ENCODE results near the gene KCNB1. TPM values are rescaled to one million over a fixed set of nuclear protein-coding genes. Genes with fewer than 3 reads are reported as not detected.

Gene KCNB1
- total and polyA plus RNA-seq, 2 of the 4 experiments (the other 2 are of a cell fraction), result 0.05 TPM; not detected in 1

GRCh38 chr20:49395183-49395582, 87.3 kb downstream of the KCNB1 start:
- 44% methylated on average over 8 of the region's 14 CpGs; no CpG with 5 or more reads in 1 of the 2 experiments for WGBS, 2 experiments (ENCODE audit: extremely low coverage in 2 of 2, insufficient read length in 1 of 2)
- CTCF ChIA-PET, result no interaction called here

More at GRCh38 chr20:49395183-49395582, 87.3 kb downstream of the KCNB1 start:
- ATAC-seq (ENCODE audit: low read depth), result peak; percentile 53
- H4K5ac ChIP-seq (ENCODE audit: low read depth, low read length), result no peak overlapping the region
- no peak overlapping the region for H3K18ac ChIP-seq (ENCODE audit: low read depth, low read length)
- no peak overlapping the region for H2AK5ac ChIP-seq (ENCODE audit: low read depth, low read length)
- no peak overlapping the region for H2BK15ac ChIP-seq (ENCODE audit: low read depth, low read length)
- H2BK120ac ChIP-seq (ENCODE audit: low read depth, low read length), result no peak overlapping the region
- no peaks in the 10 kb centered on the region for H4K20me1 ChIP-seq (ENCODE audit: insufficient read depth, low read length)
- no peak overlapping the region for H3K4me3 ChIP-seq (ENCODE audit: insufficient read depth, low read depth, low read length)
- BruUV-seq (replicated peaks), result no TSS peak
- peaks cover under 1% of the 10 kb centered on the region for H3K4me1 ChIP-seq (ENCODE audit: control insufficient read depth, insufficient read depth, low read length)
- in situ Hi-C loops (cut with MboI; ENCODE audit: low sequenced_read_pairs) (no loop called here), intact Hi-C loops (cut with micrococcal nuclease) (no loop called here), dilution Hi-C loops (cut with HindIII; ENCODE audit: low sequenced_read_pairs, unreplicated experiment) (no loop called here)
- peaks cover 39% of the 10 kb centered on the region for H3K27me3 ChIP-seq (ENCODE audit: control insufficient read depth, insufficient read depth, low read length)
- no peak overlapping the region; the same call in 1 of the 2 replicates for H3K23ac ChIP-seq (ENCODE audit: low read depth, low read length)
- POLR2A ChIA-PET (ENCODE audit: unreplicated experiment), result no interaction called here
- H3K36me3 ChIP-seq (ENCODE audit: control insufficient read depth, insufficient read depth, low read length), result no peaks in the 10 kb centered on the region
- no peak for TF ChIP-seq USF2 (IDR thresholded peaks at IDR 0.05; ENCODE audit: low read depth, low read length)
- TF ChIP-seq NFE2L2 (IDR thresholded peaks at IDR 0.05; ENCODE audit: low read depth, low read length), result no peak
- TF ChIP-seq RCOR1 (IDR thresholded peaks at IDR 0.05; ENCODE audit: insufficient replicate concordance, low read length), result no peak
- TF ChIP-seq MAFK (IDR thresholded peaks at IDR 0.05; ENCODE audit: low read depth, low read length), result no peak
- TF ChIP-seq MAZ (IDR thresholded peaks at IDR 0.05; ENCODE audit: borderline replicate concordance, low read depth, low read length), result no peak
- no peak for TF ChIP-seq FOS (IDR thresholded peaks at IDR 0.05; ENCODE audit: low read depth, low read length)
- TF ChIP-seq POLR2A (IDR thresholded peaks at IDR 0.05; ENCODE audit: low read depth, low read length), result no peak
- no peak for TF ChIP-seq MXI1 (IDR thresholded peaks at IDR 0.05; ENCODE audit: borderline replicate concordance, low read depth, low read length)
- TF ChIP-seq BHLHE40 (IDR thresholded peaks at IDR 0.05; ENCODE audit: low read depth, low read length), result no peak
- no peak for TF ChIP-seq SMC3 (IDR thresholded peaks at IDR 0.05; ENCODE audit: low read depth, low read length)
- TF ChIP-seq CHD1 (IDR thresholded peaks at IDR 0.05; ENCODE audit: low read depth, low read length), result no peak
- no peak for TF ChIP-seq RAD21 (IDR thresholded peaks at IDR 0.05; ENCODE audit: low read length)
- TF ChIP-seq, protein P1, sequence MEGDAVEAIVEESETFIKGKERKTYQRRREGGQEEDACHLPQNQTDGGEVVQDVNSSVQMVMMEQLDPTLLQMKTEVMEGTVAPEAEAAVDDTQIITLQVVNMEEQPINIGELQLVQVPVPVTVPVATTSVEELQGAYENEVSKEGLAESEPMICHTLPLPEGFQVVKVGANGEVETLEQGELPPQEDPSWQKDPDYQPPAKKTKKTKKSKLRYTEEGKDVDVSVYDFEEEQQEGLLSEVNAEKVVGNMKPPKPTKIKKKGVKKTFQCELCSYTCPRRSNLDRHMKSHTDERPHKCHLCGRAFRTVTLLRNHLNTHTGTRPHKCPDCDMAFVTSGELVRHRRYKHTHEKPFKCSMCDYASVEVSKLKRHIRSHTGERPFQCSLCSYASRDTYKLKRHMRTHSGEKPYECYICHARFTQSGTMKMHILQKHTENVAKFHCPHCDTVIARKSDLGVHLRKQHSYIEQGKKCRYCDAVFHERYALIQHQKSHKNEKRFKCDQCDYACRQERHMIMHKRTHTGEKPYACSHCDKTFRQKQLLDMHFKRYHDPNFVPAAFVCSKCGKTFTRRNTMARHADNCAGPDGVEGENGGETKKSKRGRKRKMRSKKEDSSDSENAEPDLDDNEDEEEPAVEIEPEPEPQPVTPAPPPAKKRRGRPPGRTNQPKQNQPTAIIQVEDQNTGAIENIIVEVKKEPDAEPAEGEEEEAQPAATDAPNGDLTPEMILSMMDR (conservative IDR thresholded peaks at IDR 0.05; ENCODE audit: low read depth, low read length), result no peak
- TF ChIP-seq RFX5 (IDR thresholded peaks at IDR 0.05; ENCODE audit: low read depth, low read length), result no peak
- TF ChIP-seq ELK1 (IDR thresholded peaks at IDR 0.05; ENCODE audit: borderline replicate concordance, low read depth, low read length), result no peak
- no peak for TF ChIP-seq CEBPB (IDR thresholded peaks at IDR 0.05; ENCODE audit: low read depth, low read length)
- H4K91ac ChIP-seq (ENCODE audit: insufficient read depth, low read depth, low read length), result no peak overlapping the region
- H3K4ac ChIP-seq (ENCODE audit: low read depth, low read length), result no peak overlapping the region
- H3K4me2 ChIP-seq (ENCODE audit: low read depth, low read length), result no peak overlapping the region
- no peak overlapping the region for H2BK20ac ChIP-seq (ENCODE audit: low read depth, low read length)
- no peak overlapping the region for H3K14ac ChIP-seq (replicated peaks; ENCODE audit: low read depth, low read length)
- H3K56ac ChIP-seq (ENCODE audit: extremely low read depth, insufficient read depth, low read length), result no peak overlapping the region
- DNase-seq, result no peak
- no peaks in the 10 kb centered on the region for H3K79me1 ChIP-seq (ENCODE audit: low read depth in 1 of 2, low read length in 2 of 2)
- no peak overlapping the region for H2BK5ac ChIP-seq (ENCODE audit: low read depth, low read length, poor library complexity, severe bottlenecking)
- H2AFZ ChIP-seq (replicated peaks; ENCODE audit: low read length, poor library complexity), result no peak overlapping the region
- no peak overlapping the region for H3K27ac ChIP-seq (ENCODE audit: insufficient read depth, low read length)
- no peak overlapping the region for H2AK9ac ChIP-seq (replicated peaks; ENCODE audit: low read depth, low read length, poor library complexity)
- no peak overlapping the region for H3K9ac ChIP-seq (ENCODE audit: low read depth, low read length)
- no peaks in the 10 kb centered on the region for H3K9me3 ChIP-seq (ENCODE audit: control insufficient read depth, insufficient read depth, low read length)
- H4K8ac ChIP-seq (ENCODE audit: low read depth in 2 of 2, low read length in 2 of 2), result no peak overlapping the region
- no peaks in the 10 kb centered on the region for H3K9me1 ChIP-seq (ENCODE audit: insufficient read depth, low read length)

Measured in IMR-90 (cell line).